ENCODE results near the gene RSAD2. TPM values are rescaled to one million over a fixed set of nuclear protein-coding genes. Genes with fewer than 3 reads are reported as not detected.

RSAD2 gene
- total RNA-seq, 3 donors from 2014 or later, result 8.9 to 35.0 (median 12.0) TPM

DNA sequence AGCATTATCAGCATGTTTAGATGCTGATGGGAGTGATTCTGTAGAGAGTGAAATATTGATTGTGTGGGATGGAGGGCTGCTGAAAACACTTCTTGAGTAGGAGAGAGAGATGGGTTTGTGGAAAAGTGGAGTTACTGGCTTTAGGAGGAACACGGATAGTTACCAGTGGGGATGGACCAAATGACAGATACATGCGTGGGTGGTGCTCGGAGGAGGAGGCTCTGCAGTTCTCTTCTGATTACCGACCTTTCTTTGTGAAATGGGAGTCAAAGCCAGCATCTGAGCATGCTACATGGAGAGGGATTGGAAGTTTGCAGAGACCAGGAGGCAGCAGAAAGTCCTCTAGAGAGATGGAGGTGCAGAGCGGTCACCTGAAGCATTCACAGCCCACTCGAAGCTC, 65.9 kb downstream of the RSAD2 start:
- TF ChIP-seq, protein P1, sequence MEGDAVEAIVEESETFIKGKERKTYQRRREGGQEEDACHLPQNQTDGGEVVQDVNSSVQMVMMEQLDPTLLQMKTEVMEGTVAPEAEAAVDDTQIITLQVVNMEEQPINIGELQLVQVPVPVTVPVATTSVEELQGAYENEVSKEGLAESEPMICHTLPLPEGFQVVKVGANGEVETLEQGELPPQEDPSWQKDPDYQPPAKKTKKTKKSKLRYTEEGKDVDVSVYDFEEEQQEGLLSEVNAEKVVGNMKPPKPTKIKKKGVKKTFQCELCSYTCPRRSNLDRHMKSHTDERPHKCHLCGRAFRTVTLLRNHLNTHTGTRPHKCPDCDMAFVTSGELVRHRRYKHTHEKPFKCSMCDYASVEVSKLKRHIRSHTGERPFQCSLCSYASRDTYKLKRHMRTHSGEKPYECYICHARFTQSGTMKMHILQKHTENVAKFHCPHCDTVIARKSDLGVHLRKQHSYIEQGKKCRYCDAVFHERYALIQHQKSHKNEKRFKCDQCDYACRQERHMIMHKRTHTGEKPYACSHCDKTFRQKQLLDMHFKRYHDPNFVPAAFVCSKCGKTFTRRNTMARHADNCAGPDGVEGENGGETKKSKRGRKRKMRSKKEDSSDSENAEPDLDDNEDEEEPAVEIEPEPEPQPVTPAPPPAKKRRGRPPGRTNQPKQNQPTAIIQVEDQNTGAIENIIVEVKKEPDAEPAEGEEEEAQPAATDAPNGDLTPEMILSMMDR (IDR thresholded peaks at IDR 0.05), result no peak
- DNase-seq, result no peak
- intact Hi-C loops (cut with DNase I, micrococcal nuclease), result no loop called here
- Histone ChIP-seq H3K36me3 (ENCODE audit: low read depth) (no peaks in the 10 kb centered on the region), H3K9me3 (no peaks in the 10 kb centered on the region), H3K4me3 (no peak overlapping the region), H3K4me1 (ENCODE audit: low read depth) (no peaks in the 10 kb centered on the region)
- ATAC-seq, result no peak

DNA sequence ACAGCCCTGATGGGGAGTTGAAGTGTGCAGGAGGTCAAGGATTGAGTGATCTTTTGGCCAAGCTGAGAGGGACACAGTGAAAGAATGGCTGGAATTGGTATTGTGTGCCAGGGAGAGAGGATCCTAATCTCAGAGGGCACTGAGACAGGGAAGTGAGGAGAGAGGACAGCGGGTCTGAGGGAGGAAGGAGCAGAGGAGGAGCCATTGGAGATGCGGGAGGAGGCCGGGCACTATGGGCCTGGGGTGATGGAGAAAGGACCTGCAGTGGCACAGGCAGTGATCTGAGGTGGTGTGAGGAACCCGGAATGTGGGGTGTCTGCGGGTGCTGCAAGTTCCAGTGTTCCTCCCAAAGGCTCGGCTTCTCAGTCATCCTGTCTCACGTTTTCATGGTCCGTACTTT, 66.4 kb downstream of the RSAD2 start:
- Histone ChIP-seq H3K4me1 (ENCODE audit: low read depth) (no peaks in the 10 kb centered on the region), H3K4me3 (no peak overlapping the region), H3K36me3 (ENCODE audit: low read depth) (no peaks in the 10 kb centered on the region), H3K9me3 (no peaks in the 10 kb centered on the region)
- TF ChIP-seq, protein P1 (IDR thresholded peaks at IDR 0.05), result no peak
- intact Hi-C loops (cut with DNase I, micrococcal nuclease), result no loop called here
- DNase-seq, result no peak
- ATAC-seq, result no peak

DNA sequence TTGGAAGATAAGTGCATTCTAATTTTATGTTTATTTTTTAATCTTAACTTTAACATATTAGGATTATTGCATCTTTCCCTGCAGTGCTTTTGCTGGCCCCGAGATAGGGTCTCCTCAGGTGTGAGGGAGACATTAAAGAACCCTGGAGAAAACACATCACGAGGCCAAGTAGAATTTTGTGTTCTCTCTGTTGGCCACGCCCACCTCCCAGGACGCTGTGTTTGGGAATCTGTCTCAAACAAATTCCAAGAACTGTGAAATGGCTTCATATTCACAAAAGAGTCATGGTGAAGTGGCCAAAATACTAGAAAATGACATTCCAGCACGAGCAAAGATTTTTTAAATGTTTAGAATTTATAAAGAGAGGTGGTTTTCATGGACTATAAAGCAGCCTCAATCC, 67.0 kb downstream of the RSAD2 start:
- DNase-seq (no peak), ATAC-seq (no peak)
- H3K4me1 ChIP-seq (ENCODE audit: low read depth), result no peaks in the 10 kb centered on the region
- no peak overlapping the region for H3K4me3 ChIP-seq
- intact Hi-C loops (cut with DNase I, micrococcal nuclease), result no loop called here
- H3K36me3 ChIP-seq (ENCODE audit: low read depth), result no peaks in the 10 kb centered on the region
- TF ChIP-seq, protein P1 (IDR thresholded peaks at IDR 0.05), result no peak
- H3K9me3 ChIP-seq, result no peaks in the 10 kb centered on the region

DNA sequence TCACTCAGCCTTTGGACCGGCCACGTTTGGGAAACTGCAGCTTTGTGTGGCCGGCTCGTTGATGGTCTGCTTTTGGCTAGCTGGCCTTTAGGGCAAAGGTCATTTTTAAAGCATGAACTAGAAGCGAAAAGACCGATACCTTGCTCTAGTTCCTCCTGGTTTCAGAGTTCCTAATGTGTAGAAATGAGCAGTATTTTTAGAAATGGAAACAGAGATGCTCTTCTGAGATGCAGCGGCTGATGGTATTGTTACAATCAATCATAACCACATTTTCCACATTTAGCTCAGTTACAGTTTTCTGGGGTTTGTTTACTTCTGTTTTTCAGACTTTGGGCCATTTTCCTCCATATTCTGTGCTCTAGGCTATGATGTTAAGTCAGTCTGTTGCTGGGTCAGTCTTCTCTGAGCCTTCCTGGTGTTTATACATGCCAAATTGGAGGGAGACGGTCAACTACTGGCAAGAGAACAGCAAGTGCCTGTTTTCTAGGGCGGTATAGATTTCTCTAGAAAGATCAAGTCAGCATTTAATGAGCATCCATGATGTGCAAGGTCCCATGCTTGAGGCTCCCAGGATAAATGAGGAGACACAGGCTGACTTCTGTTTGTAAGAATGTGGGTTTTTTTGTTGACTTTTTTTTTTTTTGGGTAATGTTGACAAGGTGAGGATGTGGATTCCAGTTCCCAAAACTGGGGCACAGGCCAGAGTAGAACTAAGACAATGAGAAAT, 67.7 kb downstream of the RSAD2 start:
- Histone ChIP-seq H3K4me1 (ENCODE audit: low read depth) (no peaks in the 10 kb centered on the region), H3K36me3 (ENCODE audit: low read depth) (no peaks in the 10 kb centered on the region), H3K9me3 (no peaks in the 10 kb centered on the region), H3K4me3 (no peak overlapping the region)
- DNase-seq (no peak), ATAC-seq (no peak)
- TF ChIP-seq, protein P1 (IDR thresholded peaks at IDR 0.05), result no peak
- intact Hi-C loops (cut with DNase I, micrococcal nuclease), result no loop called here

DNA sequence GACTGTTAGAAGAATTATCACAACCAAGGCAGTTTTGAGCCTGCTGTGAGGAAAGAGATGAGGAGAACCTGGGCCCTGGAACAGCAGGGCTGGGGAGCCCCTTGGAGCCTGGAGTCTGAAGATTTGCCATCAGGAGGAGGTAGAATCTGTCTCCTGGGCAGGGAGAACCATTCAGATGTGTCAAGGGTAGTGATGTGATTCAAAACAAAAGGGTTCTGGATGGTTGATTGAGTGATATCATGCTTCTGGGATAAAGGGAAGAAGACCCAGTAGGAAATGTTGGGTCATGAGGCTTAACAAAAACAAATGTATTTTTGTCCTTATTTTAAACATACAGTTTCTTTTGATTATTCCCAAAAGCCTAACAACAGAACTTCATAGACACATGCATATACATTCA, 68.2 kb downstream of the RSAD2 start:
- no peak for DNase-seq
- intact Hi-C loops (cut with DNase I, micrococcal nuclease), result no loop called here
- Histone ChIP-seq H3K4me3 (no peak overlapping the region), H3K36me3 (ENCODE audit: low read depth) (no peaks in the 10 kb centered on the region), H3K4me1 (ENCODE audit: low read depth) (no peaks in the 10 kb centered on the region), H3K9me3 (no peaks in the 10 kb centered on the region)
- no peak for ATAC-seq
- TF ChIP-seq, protein P1 (IDR thresholded peaks at IDR 0.05), result no peak

DNA sequence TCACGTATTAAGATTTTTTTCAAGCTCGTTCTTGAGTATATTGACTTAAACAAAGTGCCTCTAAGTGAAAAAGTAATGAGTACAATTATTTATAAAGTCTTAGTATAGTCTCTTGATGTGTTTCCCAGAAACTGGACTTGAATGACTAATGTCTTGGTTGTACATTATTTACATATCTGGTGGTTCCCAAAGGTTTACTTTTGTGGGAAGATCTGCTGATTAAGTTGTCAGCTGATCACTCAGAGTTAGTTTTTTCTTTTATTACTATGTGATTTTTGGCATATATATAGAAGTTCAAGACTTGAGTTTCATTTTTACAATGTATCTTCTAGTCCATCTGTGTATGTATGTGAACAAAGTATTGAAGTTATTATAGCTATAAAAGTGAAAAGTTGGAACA, 69.1 kb downstream of the RSAD2 start:
- DNase-seq (no peak), ATAC-seq (no peak)
- intact Hi-C loops (cut with DNase I, micrococcal nuclease), result no loop called here
- Histone ChIP-seq H3K36me3 (ENCODE audit: low read depth) (no peaks in the 10 kb centered on the region), H3K4me1 (ENCODE audit: low read depth) (no peaks in the 10 kb centered on the region), H3K9me3 (no peaks in the 10 kb centered on the region), H3K4me3 (no peak overlapping the region)
- TF ChIP-seq, protein P1 (IDR thresholded peaks at IDR 0.05), result no peak
